Measurements from ENCODE around the gene RALA.

GRCh38 chr7:39683216-39683845 is 60.0 kb downstream of the RALA start:
- TF ChIP-seq CTCF (IDR thresholded peaks at IDR 0.05; ENCODE audit: low read length), result no peak
- TF ChIP-seq EZH2 (IDR thresholded peaks at IDR 0.05; ENCODE audit: borderline replicate concordance, low read length), result no peak
